Endothelial cell (in vitro differentiated cells): ENCODE results near the gene ATF5. TPM values are rescaled to one million over a fixed set of nuclear protein-coding genes. Genes with fewer than 3 reads are reported as not detected.
"Not testable (repeated sequence)": the region's sequence is repeated elsewhere in the genome, so short reads cannot be mapped to it uniquely, and the experiment has no call there.

Experiments used
- DNase-seq: peaks from one replicate; pipeline ENCODE4 v3.0.0; 2021; ENCODE audit warnings: low spot score
- H3K27ac Mint-ChIP-seq: one replicate; pipeline ENCODE4 v1.8.0; 2021; ENCODE audit warnings: mixed read lengths, inconsistent platforms; ENCODE audit not compliant: unreplicated experiment
- H3K27me3 Mint-ChIP-seq: one replicate; pipeline ENCODE4 v1.8.0; 2021; ENCODE audit warnings: mild to moderate bottlenecking, moderate library complexity, mixed read lengths, inconsistent platforms; ENCODE audit not compliant: unreplicated experiment
- H3K36me3 Mint-ChIP-seq: one replicate; pipeline ENCODE4 v1.8.0; 2021; ENCODE audit warnings: mild to moderate bottlenecking, low read depth, mixed read lengths, inconsistent platforms; ENCODE audit not compliant: unreplicated experiment
- H3K4me1 Mint-ChIP-seq: one replicate; pipeline ENCODE4 v1.8.0; 2021; ENCODE audit warnings: mild to moderate bottlenecking, mixed read lengths, inconsistent platforms; ENCODE audit not compliant: unreplicated experiment
- H3K4me3 Mint-ChIP-seq: one replicate; pipeline ENCODE4 v1.8.0; 2021; ENCODE audit warnings: mild to moderate bottlenecking, mixed read lengths, inconsistent platforms; ENCODE audit not compliant: unreplicated experiment
- H3K9me3 Mint-ChIP-seq: one replicate; pipeline ENCODE4 v1.8.0; 2021; ENCODE audit warnings: mixed read lengths, inconsistent platforms; ENCODE audit not compliant: unreplicated experiment
- CTCF ChIP-seq: fragments of 200-600 bp; sonication (generic); IDR thresholded peaks from one replicate; pipeline ENCODE4 v1.5.0; 2021; ENCODE audit warnings: antibody characterized with exemption; ENCODE audit not compliant: unreplicated experiment
- total RNA-seq: library from RNA; stranded (reverse); fragmentation: NEBNext Ultra II Directional; extraction: Animal tissue kit (Norgen Biotek cat#: 25700); gene quantifications from one replicate; pipeline ENCODE4 v1.2.1, GENCODE V29; 2021; ENCODE audit not compliant: unreplicated experiment

The ATF5 gene
- total RNA-seq, 1 donor from 2014 or later: 15.8 TPM

- Mint-ChIP-seq H3K4me3 (peak overlapping the region; percentile 65), H3K4me1 (peaks cover 9% of the 10 kb centered on the region), H3K9me3 (no peaks in the 10 kb centered on the region), H3K27ac (no peak overlapping the region), H3K27me3 (peaks cover 17% of the 10 kb centered on the region), H3K36me3 (peaks cover 34% of the 10 kb centered on the region)
- no peak for DNase-seq
- TF ChIP-seq CTCF: no peak
These were observed 5.7 kb upstream of the ATF5 start for GRCh38 chr19:49923055-49924003.

DNA sequence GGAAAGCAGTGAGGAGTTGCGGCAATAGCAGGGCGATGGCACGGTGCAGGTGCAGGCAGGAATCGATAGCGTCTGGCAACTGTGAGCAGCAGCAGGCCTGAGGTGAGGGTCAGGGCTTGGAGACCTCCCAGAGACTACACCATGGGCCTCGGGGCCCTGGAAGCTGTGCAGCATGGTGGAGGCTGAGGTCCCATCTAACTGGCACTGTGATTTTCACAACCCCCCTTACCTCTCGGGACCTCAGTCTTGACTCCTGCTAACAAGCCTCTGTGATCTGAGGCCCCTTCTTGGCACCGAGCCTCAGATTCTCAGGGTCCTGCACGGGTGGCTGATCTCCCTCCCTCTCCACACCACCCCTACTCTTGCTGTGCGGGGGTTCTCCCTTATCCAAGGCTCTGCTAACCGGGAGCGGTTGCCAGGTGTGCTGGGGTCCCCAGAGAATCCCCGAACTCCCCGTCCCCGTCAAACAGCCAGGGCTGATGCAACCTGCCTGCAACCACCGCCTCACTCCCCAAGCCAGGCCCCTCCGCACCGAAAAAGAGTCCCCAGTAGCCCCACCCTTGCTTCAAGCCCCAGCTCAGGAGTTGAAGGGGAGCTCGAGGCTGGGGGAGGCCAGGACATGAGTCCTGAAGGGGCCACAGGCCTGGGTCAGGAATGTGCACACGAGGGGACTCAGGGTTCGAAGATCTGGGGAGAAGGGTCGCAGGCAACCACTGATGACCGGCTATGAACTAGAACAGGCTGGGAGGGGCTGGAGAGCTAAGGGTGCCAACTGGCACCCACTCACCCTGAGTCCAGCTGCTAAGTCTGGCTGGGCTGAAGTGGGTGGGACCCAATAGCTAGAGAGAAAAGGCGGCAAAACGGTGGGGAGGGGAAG, 4.8 kb upstream of the ATF5 start:
- Mint-ChIP-seq H3K36me3 (peaks cover 38% of the 10 kb centered on the region), H3K4me1 (peaks cover 13% of the 10 kb centered on the region), H3K9me3 (no peaks in the 10 kb centered on the region), H3K27me3 (peaks cover 21% of the 10 kb centered on the region), H3K4me3 (peak overlapping the region; percentile 65), H3K27ac (no peak overlapping the region)
- TF ChIP-seq CTCF: no peak
- DNase-seq: no peak

DNA sequence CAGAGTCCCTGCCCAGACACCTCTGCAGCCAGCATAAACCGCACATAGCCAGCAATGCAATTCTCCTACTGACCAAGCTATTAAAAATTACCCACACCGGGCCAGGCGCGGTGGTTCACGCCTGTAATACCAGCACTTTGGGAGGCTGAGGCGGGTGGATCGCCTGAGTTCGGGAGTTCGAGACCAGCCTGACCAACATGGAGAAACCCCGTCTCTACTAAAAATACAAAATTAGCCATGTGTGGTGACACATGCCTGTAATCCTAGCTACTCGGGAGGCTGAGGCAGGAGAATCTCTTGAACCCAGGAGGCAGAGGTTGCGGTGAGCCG, 4.2 kb upstream of the ATF5 start:
- Mint-ChIP-seq H3K36me3 (peaks cover 35% of the 10 kb centered on the region), H3K4me1 (peaks cover 13% of the 10 kb centered on the region), H3K27me3 (peaks cover 23% of the 10 kb centered on the region)
- H3K9me3 Mint-ChIP-seq, H3K4me3 Mint-ChIP-seq, H3K27ac Mint-ChIP-seq, DNase-seq: not testable (repeated sequence)

DNA sequence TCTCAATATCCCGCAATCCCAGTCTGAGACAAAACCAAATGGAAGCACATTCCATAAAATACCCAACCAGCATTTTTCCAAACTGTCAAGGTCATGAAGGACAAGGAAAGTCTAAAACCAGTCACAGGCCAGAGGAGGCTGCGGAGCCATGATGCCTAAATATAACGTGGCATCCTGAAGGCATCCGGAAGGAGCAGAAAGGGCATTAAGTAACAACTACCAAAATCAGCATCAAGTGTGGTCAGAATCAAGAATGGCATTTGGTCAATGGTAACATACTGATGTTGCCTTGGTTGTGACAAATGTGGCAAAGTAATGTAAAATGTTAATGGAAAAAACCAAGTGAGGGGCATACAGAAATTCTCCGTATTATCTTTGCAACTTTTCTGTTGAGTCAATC, 3.5 kb upstream of the ATF5 start:
- no peak overlapping the region for H3K27ac Mint-ChIP-seq
- H3K4me3 Mint-ChIP-seq: peak overlapping the region; percentile 31
- no peaks in the 10 kb centered on the region for H3K9me3 Mint-ChIP-seq
- H3K4me1 Mint-ChIP-seq: peaks cover 13% of the 10 kb centered on the region
- TF ChIP-seq CTCF: no peak
- no peak for DNase-seq
- H3K36me3 Mint-ChIP-seq: peaks cover 35% of the 10 kb centered on the region
- peaks cover 27% of the 10 kb centered on the region for H3K27me3 Mint-ChIP-seq

- no peak for TF ChIP-seq CTCF
- Mint-ChIP-seq H3K27ac (no peak overlapping the region), H3K4me1 (peaks cover 13% of the 10 kb centered on the region), H3K27me3 (peaks cover 26% of the 10 kb centered on the region), H3K9me3 (no peaks in the 10 kb centered on the region), H3K36me3 (peaks cover 31% of the 10 kb centered on the region), H3K4me3 (no peak overlapping the region)
- DNase-seq: no peak
These were observed 2.5 kb upstream of the ATF5 start for GRCh38 chr19:49926515-49926914.
